PC-9 (cell line): ENCODE results near the gene SFMBT2. TPM values are rescaled to one million over a fixed set of nuclear protein-coding genes. Genes with fewer than 3 reads are reported as not detected.

Experiments
- BruUV-seq: library from RNA; stranded (reverse); fragments of 400-500 nt; replicated peaks from 2 replicates; lab custom pipeline; 2021; lab: Mats Ljungman, UMichigan
- CTCF ChIA-PET: fragments of 300-600 bp; sonication (Branson Sonifier 250); formaldehyde crosslinking; loops from one replicate; lab custom pipeline; 2022; ENCODE audit warnings: antibody characterized with exemption; lab: Charles Lee
- POLR2A ChIA-PET: fragments of 300-600 bp; sonication (Branson Sonifier 250); formaldehyde crosslinking; loops from one replicate; lab custom pipeline; 2022; ENCODE audit warnings: antibody characterized with exemption; ENCODE audit not compliant: unreplicated experiment; lab: Charles Lee
- DNase-seq, 2 experiments: peaks; one replicate each; pipeline versions ENCODE4 v3.0.0 to v3.0.0-alpha.2; 2015 to 2022; ENCODE audit warnings: mixed read lengths in 1 of 2
- H2AFZ ChIP-seq: fragments of 200-600 bp; sonication (generic); 2 replicates; pipeline ENCODE4 v1.8.1; 2017; ENCODE audit warnings: antibody characterized with exemption
- H3F3A ChIP-seq: fragments of 200-600 bp; sonication (generic); 2 replicates; pipeline ENCODE4 v1.8.1; 2017; ENCODE audit warnings: antibody characterized with exemption, mild to moderate bottlenecking, low read depth; ENCODE audit not compliant: insufficient read depth
- H3K27ac ChIP-seq: fragments of 200-600 bp; sonication (generic); 2 replicates; pipeline ENCODE4 v1.6.1; 2016; ENCODE audit warnings: mixed run types
- H3K27me3 ChIP-seq: fragments of 200-600 bp; sonication (generic); 2 replicates; pipeline ENCODE4 v1.6.1; 2016; ENCODE audit warnings: low read depth, mixed run types; ENCODE audit not compliant: insufficient read depth
- H3K36me3 ChIP-seq: fragments of 200-600 bp; sonication (generic); 2 replicates; pipeline ENCODE4 v1.6.1; 2016; ENCODE audit warnings: low read depth, mixed run types
- H3K4me1 ChIP-seq: fragments of 200-600 bp; sonication (generic); replicated peaks from 2 replicates; pipeline ENCODE4 v1.6.1; 2016; ENCODE audit warnings: mixed run types; ENCODE audit not compliant: insufficient read depth
- H3K4me2 ChIP-seq: fragments of 200-600 bp; sonication (generic); 2 replicates; pipeline ENCODE4 v1.6.1; 2017; ENCODE audit warnings: mixed run types
- H3K4me3 ChIP-seq: fragments of 200-600 bp; sonication (generic); 2 replicates; pipeline ENCODE4 v1.6.1; 2016; ENCODE audit warnings: mixed run types
- H3K79me2 ChIP-seq: fragments of 200-600 bp; sonication (generic); 2 replicates; pipeline ENCODE4 v1.6.1; 2017; ENCODE audit warnings: low read depth, mixed run types
- H3K9me2 ChIP-seq: fragments of 200-600 bp; sonication (generic); 2 replicates; pipeline ENCODE4 v1.8.1; 2017; ENCODE audit warnings: mild to moderate bottlenecking; ENCODE audit not compliant: insufficient read depth
- H3K9me3 ChIP-seq: fragments of 200-600 bp; sonication (generic); 2 replicates; pipeline ENCODE4 v1.8.1; 2016; ENCODE audit warnings: low read depth; ENCODE audit not compliant: insufficient read depth
- H4K20me1 ChIP-seq: fragments of 200-600 bp; sonication (generic); 2 replicates; pipeline ENCODE4 v1.8.1; 2017; ENCODE audit not compliant: insufficient read depth
- CTCF ChIP-seq: fragments of 200-600 bp; sonication (generic); conservative IDR thresholded peaks from 2 replicates; pipeline ENCODE4 v1.6.1; 2017; ENCODE audit warnings: mixed run types, antibody characterized with exemption, mild to moderate bottlenecking, moderate library complexity
- EZH2 ChIP-seq: fragments of 200-600 bp; sonication (generic); IDR thresholded peaks from 2 replicates; pipeline ENCODE4 v1.8.0; 2017; ENCODE audit warnings: antibody characterized with exemption, low read depth
- intact Hi-C: fragments of 100-400 bp; cut with micrococcal nuclease; formaldehyde crosslinking; loops from one replicate; pipeline ENCODE4 v1.10.0; 2022; ENCODE audit not compliant: unreplicated experiment
- total RNA-seq: library from RNA; stranded (reverse); gene quantifications from 2 replicates; pipeline ENCODE4 v1.2.3, GENCODE V29; 2021

The SFMBT2 gene
- total RNA-seq, 1 experiment from 2014 or later = 0.07 TPM

- Histone ChIP-seq H3K4me1 (no peaks in the 10 kb centered on the region), H3K9me2 (no peaks in the 10 kb centered on the region), H3F3A (no peaks in the 10 kb centered on the region), H3K4me2 (no peak overlapping the region), H3K27ac (no peak overlapping the region), H4K20me1 (no peaks in the 10 kb centered on the region), H2AFZ (no peak overlapping the region), H3K4me3 (no peak overlapping the region), H3K27me3 (peaks cover 45% of the 10 kb centered on the region), H3K36me3 (no peaks in the 10 kb centered on the region), H3K79me2 (no peaks in the 10 kb centered on the region), H3K9me3 (no peaks in the 10 kb centered on the region)
- TF ChIP-seq EZH2 (no peak), CTCF (no peak)
- intact Hi-C loops = no loop called here
- CTCF ChIA-PET = no interaction called here
- DNase-seq = no peak
- POLR2A ChIA-PET = no interaction called here
- no TSS peak for BruUV-seq
Measured at GRCh38 chr10:7305053-7305452, 105.8 kb downstream of the SFMBT2 start.

DNA sequence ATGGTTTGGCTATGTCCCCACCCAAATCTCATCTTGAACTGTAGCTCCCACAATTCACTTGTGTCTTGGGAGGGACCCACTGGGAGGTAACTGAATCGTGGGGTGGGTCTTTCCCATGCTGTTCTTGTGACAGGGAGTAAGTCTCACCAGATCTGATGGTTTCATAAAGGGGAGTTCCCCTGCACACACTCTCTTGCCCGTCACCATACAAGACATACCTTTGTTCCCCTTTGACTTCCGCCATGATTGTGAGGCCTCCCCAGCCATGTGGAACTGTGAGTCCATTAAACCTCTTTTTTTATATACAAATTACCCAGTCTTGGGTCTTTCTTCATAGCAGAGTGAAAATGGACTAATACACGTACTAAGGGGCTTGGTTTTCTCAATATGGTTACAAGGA is 106.7 kb downstream of the SFMBT2 start:
- H3K9me2 ChIP-seq = no peaks in the 10 kb centered on the region
- H3K4me2 ChIP-seq = no peak overlapping the region
- ChIA-PET POLR2A (no interaction called here), CTCF (no interaction called here)
- no peak for DNase-seq
- no peaks in the 10 kb centered on the region for H4K20me1 ChIP-seq
- H3K4me1 ChIP-seq = no peaks in the 10 kb centered on the region
- H2AFZ ChIP-seq = no peak overlapping the region
- no TSS peak for BruUV-seq
- H3K9me3 ChIP-seq = no peaks in the 10 kb centered on the region
- H3K27ac ChIP-seq = no peak overlapping the region
- no peaks in the 10 kb centered on the region for H3K79me2 ChIP-seq
- no peak overlapping the region for H3K4me3 ChIP-seq
- no peaks in the 10 kb centered on the region for H3K36me3 ChIP-seq
- H3K27me3 ChIP-seq = peaks cover 40% of the 10 kb centered on the region; the same call in 1 of the 2 replicates
- no peak for TF ChIP-seq CTCF
- no peak for TF ChIP-seq EZH2
- H3F3A ChIP-seq = no peaks in the 10 kb centered on the region
- intact Hi-C loops = no loop called here

DNA sequence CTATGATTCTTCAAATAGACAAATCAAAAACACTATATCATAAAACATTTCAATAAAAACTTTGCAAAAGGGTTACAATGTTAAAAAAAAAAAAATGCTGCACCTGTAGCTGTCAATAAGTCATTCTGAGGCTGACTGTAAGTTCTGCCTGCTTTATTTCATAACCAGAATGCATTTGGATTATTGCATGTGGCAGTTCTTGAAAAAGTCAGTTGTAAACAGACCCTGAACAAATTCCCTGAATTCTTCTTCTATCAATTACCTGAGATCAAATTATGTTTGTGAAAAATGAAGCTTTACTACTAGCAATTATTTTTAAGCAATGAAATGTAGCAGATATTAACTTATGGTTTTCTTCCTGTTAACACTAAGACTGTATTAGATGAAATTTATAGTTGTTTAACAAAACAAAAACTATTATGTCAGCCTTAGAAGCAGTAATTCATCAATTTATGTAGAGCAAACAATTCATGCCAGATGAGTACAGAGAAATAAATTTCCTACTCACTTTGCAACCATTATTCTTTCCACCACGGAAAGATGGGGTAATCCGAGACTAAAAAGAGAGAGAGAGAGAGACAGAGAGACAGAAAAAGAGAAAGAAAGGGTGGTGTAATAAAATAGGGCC is 107.8 kb downstream of the SFMBT2 start:
- no peak overlapping the region for H2AFZ ChIP-seq
- CTCF ChIA-PET = no interaction called here
- no peak overlapping the region for H3K27ac ChIP-seq
- no peak overlapping the region for H3K4me3 ChIP-seq
- H4K20me1 ChIP-seq = no peaks in the 10 kb centered on the region
- peaks cover 40% of the 10 kb centered on the region; the same call in 1 of the 2 replicates for H3K27me3 ChIP-seq
- H3K4me2 ChIP-seq = no peak overlapping the region
- no TSS peak for BruUV-seq
- no peak for DNase-seq
- no peaks in the 10 kb centered on the region for H3K79me2 ChIP-seq
- no peaks in the 10 kb centered on the region for H3K9me3 ChIP-seq
- intact Hi-C loops = no loop called here
- H3F3A ChIP-seq = no peaks in the 10 kb centered on the region
- H3K36me3 ChIP-seq = no peaks in the 10 kb centered on the region
- POLR2A ChIA-PET = no interaction called here
- no peaks in the 10 kb centered on the region for H3K4me1 ChIP-seq
- TF ChIP-seq CTCF (no peak), EZH2 (no peak)
- H3K9me2 ChIP-seq = no peaks in the 10 kb centered on the region
